GM21390 (cell line): ENCODE measurements around the gene CALML5.

Experiments
- ATAC-seq: cut with Tn5 transposase; IDR thresholded peaks from one replicate; pipeline ENCODE4 v1.9.1; 2021; ENCODE audit not compliant: unreplicated experiment

CALML5 gene

GRCh38 chr10:5499493-5500140, at the start of gene CALML5:
Gene CALML5 (minus strand): TSS chr10:5499570. CDS start chr10:5499438, 132 bp downstream.
- no peak for ATAC-seq

GRCh38 chr10:5547931-5548660, 48.7 kb upstream of the CALML5 start:
- no peak for ATAC-seq

GRCh38 chr10:5547681-5547930, 48.2 kb upstream of the CALML5 start:
- ATAC-seq: no peak

- ATAC-seq: no peak
Observed at GRCh38 chr10:5546891-5547680, 47.7 kb upstream of the CALML5 start.

GRCh38 chr10:5545778-5546710, 46.7 kb upstream of the CALML5 start:
- no peak for ATAC-seq

- no peak for ATAC-seq
Observed at GRCh38 chr10:5545426-5545777, 46.0 kb upstream of the CALML5 start.

- ATAC-seq: no peak
Observed at GRCh38 chr10:5545011-5545410, 45.6 kb upstream of the CALML5 start.

GRCh38 chr10:5544216-5544805, 44.9 kb upstream of the CALML5 start:
- ATAC-seq: no peak

GRCh38 chr10:5543623-5544022, 44.3 kb upstream of the CALML5 start:
- no peak for ATAC-seq

- no peak for ATAC-seq
Observed at GRCh38 chr10:5542100-5542499, 42.7 kb upstream of the CALML5 start.

- ATAC-seq: no peak
Observed at GRCh38 chr10:5540891-5541290, 41.5 kb upstream of the CALML5 start.

GRCh38 chr10:5540080-5540479, 40.7 kb upstream of the CALML5 start:
- ATAC-seq: no peak

GRCh38 chr10:5538892-5539651, 39.7 kb upstream of the CALML5 start:
- ATAC-seq: no peak

GRCh38 chr10:5538446-5538845, 39.1 kb upstream of the CALML5 start:
- ATAC-seq: no peak

- no peak for ATAC-seq
Observed at GRCh38 chr10:5537684-5538083, 38.3 kb upstream of the CALML5 start.

- ATAC-seq: no peak
Observed at GRCh38 chr10:5536486-5537081, 37.2 kb upstream of the CALML5 start.

GRCh38 chr10:5534880-5535856, 35.8 kb upstream of the CALML5 start:
- no peak for ATAC-seq

- ATAC-seq: no peak
Observed at GRCh38 chr10:5534051-5534821, 34.9 kb upstream of the CALML5 start.
